ENCODE results near the gene PHLDA2.
A peak's percentile ranks its signal among the peaks of the same experiment; 100 is the strongest.

Gene PHLDA2

GRCh38 chr11:2902784-2903671 is 26.2 kb downstream of the PHLDA2 start:
- Histone ChIP-seq H4K20me1 (ENCODE audit: insufficient read depth, low read length) (no peaks in the 10 kb centered on the region), H3K36me3 (ENCODE audit: insufficient read depth, low read length) (no peaks in the 10 kb centered on the region), H3K4me1 (ENCODE audit: insufficient read depth, low read length) (peaks cover 24% of the 10 kb centered on the region), H3K4me2 (ENCODE audit: insufficient read depth, low read length) (peak overlapping the region; percentile 98), H3K9ac (ENCODE audit: low read depth, low read length) (peak overlapping the region; percentile 92), H3K9me3 (ENCODE audit: insufficient read depth, low read length, severe bottlenecking) (no peaks in the 10 kb centered on the region), H3K79me2 (ENCODE audit: insufficient read depth, low read length) (no peaks in the 10 kb centered on the region), H3K4me3 (ENCODE audit: low read depth in 1 of 2, low read length in 2 of 2) (peak overlapping the region; percentile 86 to 96), H3K27ac (ENCODE audit: low read length) (peak overlapping the region; percentile 88), H2AFZ (ENCODE audit: low read depth, low read length) (peak overlapping the region; percentile 99), H3K27me3 (ENCODE audit: insufficient read depth, low read length, poor library complexity) (no peaks in the 10 kb centered on the region)
- DNase-seq (no peak), ATAC-seq (ENCODE audit: insufficient read depth, low read depth) (no peak)
- TF ChIP-seq EZH2 (IDR thresholded peaks at IDR 0.05; ENCODE audit: borderline replicate concordance, low read depth, low read length, severe bottlenecking) (no peak), CTCF (IDR thresholded peaks at IDR 0.05; ENCODE audit: borderline replicate concordance, extremely low read depth, low read length, poor library complexity, severe bottlenecking) (no peak)

GRCh38 chr11:2901854-2902783 is 27.1 kb downstream of the PHLDA2 start:
- peak overlapping the region; percentile 88 for H3K27ac ChIP-seq (ENCODE audit: low read length)
- H3K4me2 ChIP-seq (ENCODE audit: insufficient read depth, low read length): peak overlapping the region; percentile 98
- H3K36me3 ChIP-seq (ENCODE audit: insufficient read depth, low read length): no peaks in the 10 kb centered on the region

GRCh38 chr11:2901196-2901796 is 27.9 kb downstream of the PHLDA2 start:
- H3K4me2 ChIP-seq (ENCODE audit: insufficient read depth, low read length): peak overlapping the region; percentile 98
- no peaks in the 10 kb centered on the region for H3K27me3 ChIP-seq (ENCODE audit: insufficient read depth, low read length, poor library complexity)
- H2AFZ ChIP-seq (ENCODE audit: low read depth, low read length): peak overlapping the region; percentile 96
- no peaks in the 10 kb centered on the region for H3K36me3 ChIP-seq (ENCODE audit: insufficient read depth, low read length)
- no peaks in the 10 kb centered on the region for H3K79me2 ChIP-seq (ENCODE audit: insufficient read depth, low read length)
- ATAC-seq (ENCODE audit: insufficient read depth, low read depth) (no peak), DNase-seq (no peak)
- H3K4me1 ChIP-seq (ENCODE audit: insufficient read depth, low read length): peaks cover 24% of the 10 kb centered on the region
- peak overlapping the region; percentile 82 for H3K27ac ChIP-seq (ENCODE audit: low read length)
- TF ChIP-seq CTCF (IDR thresholded peaks at IDR 0.05; ENCODE audit: borderline replicate concordance, extremely low read depth, low read length, poor library complexity, severe bottlenecking) (no peak), EZH2 (IDR thresholded peaks at IDR 0.05; ENCODE audit: borderline replicate concordance, low read depth, low read length, severe bottlenecking) (no peak)
- H4K20me1 ChIP-seq (ENCODE audit: insufficient read depth, low read length): no peaks in the 10 kb centered on the region
- peak overlapping the region in 1 of 2 experiments; percentile 96; a peak in 3 of 4 replicates for H3K4me3 ChIP-seq (ENCODE audit: low read depth in 1 of 2, low read length in 2 of 2)
- H3K9me3 ChIP-seq (ENCODE audit: insufficient read depth, low read length, severe bottlenecking): no peaks in the 10 kb centered on the region
- H3K9ac ChIP-seq (ENCODE audit: low read depth, low read length): peak overlapping the region; percentile 92

More at GRCh38 chr11:2901854-2902783, 27.1 kb downstream of the PHLDA2 start:
- H3K79me2 ChIP-seq (ENCODE audit: insufficient read depth, low read length): no peaks in the 10 kb centered on the region
- H3K4me1 ChIP-seq (ENCODE audit: insufficient read depth, low read length): peaks cover 24% of the 10 kb centered on the region
- DNase-seq: peak; percentile 97
- H4K20me1 ChIP-seq (ENCODE audit: insufficient read depth, low read length): no peaks in the 10 kb centered on the region
- peak overlapping the region; percentile 99 for H2AFZ ChIP-seq (ENCODE audit: low read depth, low read length)
- peak overlapping the region; percentile 92 for H3K9ac ChIP-seq (ENCODE audit: low read depth, low read length)
- peak; percentile 93 for ATAC-seq (ENCODE audit: insufficient read depth, low read depth)
- TF ChIP-seq CTCF (IDR thresholded peaks at IDR 0.05; ENCODE audit: borderline replicate concordance, extremely low read depth, low read length, poor library complexity, severe bottlenecking) (no peak), EZH2 (IDR thresholded peaks at IDR 0.05; ENCODE audit: borderline replicate concordance, low read depth, low read length, severe bottlenecking) (no peak)
- peak overlapping the region; percentile 86 to 96 for H3K4me3 ChIP-seq (ENCODE audit: low read depth in 1 of 2, low read length in 2 of 2)
- H3K27me3 ChIP-seq (ENCODE audit: insufficient read depth, low read length, poor library complexity): no peaks in the 10 kb centered on the region
- no peaks in the 10 kb centered on the region for H3K9me3 ChIP-seq (ENCODE audit: insufficient read depth, low read length, severe bottlenecking)

Data from DND-41 (cell line).